Measurements from ENCODE around the gene PIP5K1B.

The PIP5K1B gene

DNA sequence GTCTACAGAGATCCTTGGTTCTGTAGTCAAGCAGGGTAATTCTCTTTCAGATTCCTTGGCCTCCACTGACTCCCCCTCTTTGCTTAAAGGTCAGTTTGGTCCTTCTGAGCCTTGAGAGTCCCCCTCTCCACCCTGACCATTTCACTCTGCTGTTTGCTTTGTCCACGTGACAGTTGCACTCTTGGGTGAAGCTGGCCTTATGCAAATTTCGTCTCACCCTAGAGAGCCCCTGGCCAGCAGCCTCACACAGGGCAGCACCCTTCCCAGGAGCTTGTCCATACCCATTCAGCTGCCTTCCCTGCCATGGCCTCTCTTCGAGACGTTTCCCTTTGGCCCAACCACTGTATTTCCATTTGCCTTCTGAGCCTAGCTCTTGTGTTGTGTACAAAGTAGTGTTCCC lies 245.1 kb downstream of the PIP5K1B start:
- ATAC-seq = no peak

DNA sequence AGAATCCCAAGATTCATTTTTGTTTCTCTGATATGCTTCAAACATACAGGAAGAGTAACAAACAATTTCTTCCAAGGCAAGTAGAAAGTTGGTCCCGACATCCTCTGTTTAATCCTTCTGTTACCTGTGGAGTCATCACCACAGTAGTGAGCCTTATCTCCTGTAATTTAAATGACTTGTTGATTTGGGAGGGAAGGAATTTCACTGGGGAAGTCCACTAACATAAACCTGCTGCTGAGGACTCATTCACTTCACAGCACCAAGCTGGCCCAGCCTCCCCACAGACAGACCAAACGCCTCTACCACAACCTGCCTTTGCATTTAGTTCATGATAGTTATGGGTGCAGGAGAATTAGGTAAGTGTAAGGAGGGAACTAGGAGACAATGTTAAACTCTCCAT lies 245.6 kb downstream of the PIP5K1B start:
- no peak for TF ChIP-seq ZFP3 (CRISPR knock-in tag; IDR thresholded peaks at IDR 0.05)
- no peak for TF ChIP-seq ZNF565 (CRISPR knock-in tag; conservative IDR thresholded peaks at IDR 0.05; ENCODE audit: low read depth)
- no peak for TF ChIP-seq ZNF70 (CRISPR knock-in tag; IDR thresholded peaks at IDR 0.05)
- TF ChIP-seq ESRRG (CRISPR knock-in tag; IDR thresholded peaks at IDR 0.05) = no peak
- TF ChIP-seq CSDC2 (CRISPR knock-in tag; IDR thresholded peaks at IDR 0.05) = no peak
- TF ChIP-seq, protein P1, sequence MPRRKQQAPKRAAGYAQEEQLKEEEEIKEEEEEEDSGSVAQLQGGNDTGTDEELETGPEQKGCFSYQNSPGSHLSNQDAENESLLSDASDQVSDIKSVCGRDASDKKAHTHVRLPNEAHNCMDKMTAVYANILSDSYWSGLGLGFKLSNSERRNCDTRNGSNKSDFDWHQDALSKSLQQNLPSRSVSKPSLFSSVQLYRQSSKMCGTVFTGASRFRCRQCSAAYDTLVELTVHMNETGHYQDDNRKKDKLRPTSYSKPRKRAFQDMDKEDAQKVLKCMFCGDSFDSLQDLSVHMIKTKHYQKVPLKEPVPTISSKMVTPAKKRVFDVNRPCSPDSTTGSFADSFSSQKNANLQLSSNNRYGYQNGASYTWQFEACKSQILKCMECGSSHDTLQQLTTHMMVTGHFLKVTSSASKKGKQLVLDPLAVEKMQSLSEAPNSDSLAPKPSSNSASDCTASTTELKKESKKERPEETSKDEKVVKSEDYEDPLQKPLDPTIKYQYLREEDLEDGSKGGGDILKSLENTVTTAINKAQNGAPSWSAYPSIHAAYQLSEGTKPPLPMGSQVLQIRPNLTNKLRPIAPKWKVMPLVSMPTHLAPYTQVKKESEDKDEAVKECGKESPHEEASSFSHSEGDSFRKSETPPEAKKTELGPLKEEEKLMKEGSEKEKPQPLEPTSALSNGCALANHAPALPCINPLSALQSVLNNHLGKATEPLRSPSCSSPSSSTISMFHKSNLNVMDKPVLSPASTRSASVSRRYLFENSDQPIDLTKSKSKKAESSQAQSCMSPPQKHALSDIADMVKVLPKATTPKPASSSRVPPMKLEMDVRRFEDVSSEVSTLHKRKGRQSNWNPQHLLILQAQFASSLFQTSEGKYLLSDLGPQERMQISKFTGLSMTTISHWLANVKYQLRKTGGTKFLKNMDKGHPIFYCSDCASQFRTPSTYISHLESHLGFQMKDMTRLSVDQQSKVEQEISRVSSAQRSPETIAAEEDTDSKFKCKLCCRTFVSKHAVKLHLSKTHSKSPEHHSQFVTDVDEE (CRISPR knock-in tag; IDR thresholded peaks at IDR 0.05) = no peak
- TF ChIP-seq GLIS3 (CRISPR knock-in tag; IDR thresholded peaks at IDR 0.05) = no peak
- TF ChIP-seq ZC3H10 (CRISPR knock-in tag; IDR thresholded peaks at IDR 0.05) = no peak
- TF ChIP-seq, protein P2, sequence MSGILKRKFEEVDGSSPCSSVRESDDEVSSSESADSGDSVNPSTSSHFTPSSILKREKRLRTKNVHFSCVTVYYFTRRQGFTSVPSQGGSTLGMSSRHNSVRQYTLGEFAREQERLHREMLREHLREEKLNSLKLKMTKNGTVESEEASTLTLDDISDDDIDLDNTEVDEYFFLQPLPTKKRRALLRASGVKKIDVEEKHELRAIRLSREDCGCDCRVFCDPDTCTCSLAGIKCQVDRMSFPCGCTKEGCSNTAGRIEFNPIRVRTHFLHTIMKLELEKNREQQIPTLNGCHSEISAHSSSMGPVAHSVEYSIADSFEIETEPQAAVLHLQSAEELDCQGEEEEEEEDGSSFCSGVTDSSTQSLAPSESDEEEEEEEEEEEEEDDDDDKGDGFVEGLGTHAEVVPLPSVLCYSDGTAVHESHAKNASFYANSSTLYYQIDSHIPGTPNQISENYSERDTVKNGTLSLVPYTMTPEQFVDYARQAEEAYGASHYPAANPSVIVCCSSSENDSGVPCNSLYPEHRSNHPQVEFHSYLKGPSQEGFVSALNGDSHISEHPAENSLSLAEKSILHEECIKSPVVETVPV (CRISPR knock-in tag; IDR thresholded peaks at IDR 0.05) = no peak
- TF ChIP-seq ISL1 (CRISPR knock-in tag; IDR thresholded peaks at IDR 0.05) = no peak
- no peak for TF ChIP-seq RARB (CRISPR knock-in tag; IDR thresholded peaks at IDR 0.05)
- TF ChIP-seq, protein P3, sequence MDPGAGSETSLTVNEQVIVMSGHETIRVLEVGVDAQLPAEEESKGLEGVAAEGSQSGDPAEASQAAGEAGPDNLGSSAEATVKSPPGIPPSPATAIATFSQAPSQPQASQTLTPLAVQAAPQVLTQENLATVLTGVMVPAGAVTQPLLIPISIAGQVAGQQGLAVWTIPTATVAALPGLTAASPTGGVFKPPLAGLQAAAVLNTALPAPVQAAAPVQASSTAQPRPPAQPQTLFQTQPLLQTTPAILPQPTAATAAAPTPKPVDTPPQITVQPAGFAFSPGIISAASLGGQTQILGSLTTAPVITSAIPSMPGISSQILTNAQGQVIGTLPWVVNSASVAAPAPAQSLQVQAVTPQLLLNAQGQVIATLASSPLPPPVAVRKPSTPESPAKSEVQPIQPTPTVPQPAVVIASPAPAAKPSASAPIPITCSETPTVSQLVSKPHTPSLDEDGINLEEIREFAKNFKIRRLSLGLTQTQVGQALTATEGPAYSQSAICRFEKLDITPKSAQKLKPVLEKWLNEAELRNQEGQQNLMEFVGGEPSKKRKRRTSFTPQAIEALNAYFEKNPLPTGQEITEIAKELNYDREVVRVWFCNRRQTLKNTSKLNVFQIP (CRISPR knock-in tag; IDR thresholded peaks at IDR 0.05; ENCODE audit: borderline replicate concordance, low read depth) = no peak
- TF ChIP-seq PPARA (CRISPR knock-in tag; IDR thresholded peaks at IDR 0.05; ENCODE audit: borderline replicate concordance) = no peak
- TF ChIP-seq, protein P4, sequence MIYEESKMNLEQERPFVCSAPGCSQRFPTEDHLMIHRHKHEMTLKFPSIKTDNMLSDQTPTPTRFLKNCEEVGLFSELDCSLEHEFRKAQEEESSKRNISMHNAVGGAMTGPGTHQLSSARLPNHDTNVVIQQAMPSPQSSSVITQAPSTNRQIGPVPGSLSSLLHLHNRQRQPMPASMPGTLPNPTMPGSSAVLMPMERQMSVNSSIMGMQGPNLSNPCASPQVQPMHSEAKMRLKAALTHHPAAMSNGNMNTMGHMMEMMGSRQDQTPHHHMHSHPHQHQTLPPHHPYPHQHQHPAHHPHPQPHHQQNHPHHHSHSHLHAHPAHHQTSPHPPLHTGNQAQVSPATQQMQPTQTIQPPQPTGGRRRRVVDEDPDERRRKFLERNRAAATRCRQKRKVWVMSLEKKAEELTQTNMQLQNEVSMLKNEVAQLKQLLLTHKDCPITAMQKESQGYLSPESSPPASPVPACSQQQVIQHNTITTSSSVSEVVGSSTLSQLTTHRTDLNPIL (CRISPR knock-in tag; IDR thresholded peaks at IDR 0.05; ENCODE audit: low read depth) = no peak
- no peak for TF ChIP-seq ZNF8 (CRISPR knock-in tag; IDR thresholded peaks at IDR 0.05)
- no peak for TF ChIP-seq BACH2 (CRISPR knock-in tag; IDR thresholded peaks at IDR 0.05; ENCODE audit: borderline replicate concordance)
- TF ChIP-seq TCF4 (CRISPR knock-in tag; IDR thresholded peaks at IDR 0.05; ENCODE audit: borderline replicate concordance) = no peak
- no peak for TF ChIP-seq ARNTL (CRISPR knock-in tag; IDR thresholded peaks at IDR 0.05; ENCODE audit: borderline replicate concordance, low read depth)
- no peak for ATAC-seq

More for the DNA sequence above, 245.1 kb downstream of the PIP5K1B start:
- TF ChIP-seq, protein P4 (CRISPR knock-in tag; IDR thresholded peaks at IDR 0.05; ENCODE audit: low read depth) = no peak

DNA sequence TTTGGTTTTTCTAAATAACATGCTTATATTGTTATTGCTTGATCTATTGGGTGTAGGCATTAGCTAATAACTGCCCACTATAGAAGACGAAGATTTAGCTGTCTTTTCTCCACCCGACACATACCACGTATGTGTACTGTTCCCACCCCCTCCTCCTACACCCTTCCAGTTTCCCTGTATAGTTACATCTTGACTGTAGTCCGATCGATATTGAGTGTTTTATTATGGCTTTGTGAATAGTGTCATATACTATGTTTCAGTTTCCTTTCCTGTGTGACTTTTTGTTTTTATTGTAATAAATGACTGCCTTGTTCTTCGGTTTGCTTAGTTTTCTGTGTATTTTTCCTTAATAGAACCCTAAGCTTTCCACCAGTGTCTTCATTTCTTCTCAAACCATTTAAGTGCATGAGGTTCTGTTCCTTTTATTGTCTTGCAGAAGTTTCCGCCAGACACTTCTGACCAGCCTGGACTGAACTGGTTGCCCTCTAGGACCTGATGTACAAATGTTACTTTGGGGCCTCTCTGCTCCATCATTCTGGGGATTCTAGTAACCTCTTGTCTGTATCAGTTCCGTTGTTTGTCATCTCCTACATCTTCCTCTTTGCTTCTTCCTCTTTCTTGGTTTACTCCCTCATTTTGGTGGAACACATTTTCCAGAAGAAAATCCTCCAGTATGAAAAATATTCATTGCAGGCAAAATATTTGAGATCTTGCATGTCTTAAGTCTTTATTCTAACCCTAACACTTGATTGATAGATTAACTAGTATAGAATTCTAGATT lies 247.0 kb downstream of the PIP5K1B start:
- ATAC-seq = no peak
- TF ChIP-seq OSR1 (CRISPR knock-in tag; IDR thresholded peaks at IDR 0.05) = no peak

DNA sequence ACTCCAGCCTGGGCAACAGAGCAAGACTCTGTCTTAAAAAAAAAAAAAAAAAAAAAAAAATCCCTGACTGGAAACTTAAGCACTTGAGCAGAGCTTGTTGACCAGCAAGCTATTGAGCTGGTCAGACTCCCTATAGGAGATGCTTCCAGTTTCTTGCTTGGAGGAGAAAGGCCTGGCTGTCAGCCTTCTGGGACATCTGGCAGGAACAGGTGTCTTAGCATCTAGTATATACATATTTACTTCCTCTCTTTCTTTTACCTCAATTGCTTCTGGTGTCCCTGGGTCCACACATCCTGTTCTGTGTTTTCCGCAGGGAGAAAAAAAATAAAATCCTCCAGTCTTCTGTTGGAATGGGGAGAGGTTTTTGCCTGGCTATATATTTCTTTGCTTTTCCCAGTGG lies 248.7 kb downstream of the PIP5K1B start:
- ATAC-seq = no peak
- no peak for TF ChIP-seq ZNF70 (CRISPR knock-in tag; IDR thresholded peaks at IDR 0.05)
- TF ChIP-seq ZFP30 (CRISPR knock-in tag; IDR thresholded peaks at IDR 0.05) = no peak
- TF ChIP-seq GLIS3 (CRISPR knock-in tag; IDR thresholded peaks at IDR 0.05) = no peak
- TF ChIP-seq OSR1 (CRISPR knock-in tag; IDR thresholded peaks at IDR 0.05) = no peak
- no peak for TF ChIP-seq ARNTL (CRISPR knock-in tag; IDR thresholded peaks at IDR 0.05; ENCODE audit: borderline replicate concordance, low read depth)
- no peak for TF ChIP-seq ZNF8 (CRISPR knock-in tag; IDR thresholded peaks at IDR 0.05)
- TF ChIP-seq, protein P3 (CRISPR knock-in tag; IDR thresholded peaks at IDR 0.05; ENCODE audit: borderline replicate concordance, low read depth) = no peak
- TF ChIP-seq, protein P4 (CRISPR knock-in tag; IDR thresholded peaks at IDR 0.05; ENCODE audit: low read depth) = no peak
- TF ChIP-seq, protein P1 (CRISPR knock-in tag; IDR thresholded peaks at IDR 0.05) = no peak

All from SK-N-SH treated with all-trans-retinoic acid at 6 μM for 48 hours (cell line).